ENCODE results near the gene GRIK1. TPM values are rescaled to one million over a fixed set of nuclear protein-coding genes. Genes with fewer than 3 reads are reported as not detected.

Gene GRIK1
- total RNA-seq, 2 donors from 2014 or later, result not detected

DNA sequence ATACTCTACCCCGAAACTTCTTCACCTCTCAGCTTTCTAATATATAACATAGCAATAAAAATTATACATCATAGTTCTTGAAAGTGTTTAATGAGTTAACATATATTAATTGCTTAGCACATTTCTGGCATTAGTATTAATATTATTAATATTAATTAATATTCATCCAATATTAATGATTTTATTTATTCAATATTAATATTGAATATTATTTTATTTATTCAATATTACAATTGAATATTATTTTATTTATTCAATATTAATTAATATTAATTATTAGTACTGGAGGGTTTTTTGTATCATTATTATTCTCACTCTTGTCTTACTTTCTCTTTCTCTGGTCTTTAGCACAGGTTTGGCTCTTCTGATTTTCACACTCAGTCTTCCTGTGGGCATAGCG, 105.2 kb downstream of the GRIK1 start:
- TF ChIP-seq, protein P1, sequence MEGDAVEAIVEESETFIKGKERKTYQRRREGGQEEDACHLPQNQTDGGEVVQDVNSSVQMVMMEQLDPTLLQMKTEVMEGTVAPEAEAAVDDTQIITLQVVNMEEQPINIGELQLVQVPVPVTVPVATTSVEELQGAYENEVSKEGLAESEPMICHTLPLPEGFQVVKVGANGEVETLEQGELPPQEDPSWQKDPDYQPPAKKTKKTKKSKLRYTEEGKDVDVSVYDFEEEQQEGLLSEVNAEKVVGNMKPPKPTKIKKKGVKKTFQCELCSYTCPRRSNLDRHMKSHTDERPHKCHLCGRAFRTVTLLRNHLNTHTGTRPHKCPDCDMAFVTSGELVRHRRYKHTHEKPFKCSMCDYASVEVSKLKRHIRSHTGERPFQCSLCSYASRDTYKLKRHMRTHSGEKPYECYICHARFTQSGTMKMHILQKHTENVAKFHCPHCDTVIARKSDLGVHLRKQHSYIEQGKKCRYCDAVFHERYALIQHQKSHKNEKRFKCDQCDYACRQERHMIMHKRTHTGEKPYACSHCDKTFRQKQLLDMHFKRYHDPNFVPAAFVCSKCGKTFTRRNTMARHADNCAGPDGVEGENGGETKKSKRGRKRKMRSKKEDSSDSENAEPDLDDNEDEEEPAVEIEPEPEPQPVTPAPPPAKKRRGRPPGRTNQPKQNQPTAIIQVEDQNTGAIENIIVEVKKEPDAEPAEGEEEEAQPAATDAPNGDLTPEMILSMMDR (conservative IDR thresholded peaks at IDR 0.05), result no peak
- DNase-seq, result no peak
- H3K4me3 ChIP-seq (ENCODE audit: low read length), result no peak overlapping the region
- Mint-ChIP-seq H3K4me1 (no peaks in the 10 kb centered on the region), H3K27ac (no peak overlapping the region), H3K4me3 (no peak overlapping the region), H3K36me3 (ENCODE audit: low read depth) (peaks cover 5% of the 10 kb centered on the region), H3K27me3 (ENCODE audit: insufficient read depth) (peaks cover 2% of the 10 kb centered on the region), H3K9me3 (peaks cover 26% of the 10 kb centered on the region)
- H3K9me3 ChIP-seq (ENCODE audit: control insufficient read depth, low read length), result no peaks in the 10 kb centered on the region
- H3K27ac ChIP-seq (ENCODE audit: low read depth, low read length), result no peak overlapping the region
- H3K27me3 ChIP-seq (ENCODE audit: control insufficient read depth, insufficient read depth, low read length, poor library complexity, severe bottlenecking), result no peaks in the 10 kb centered on the region
- H3K36me3 ChIP-seq (ENCODE audit: control insufficient read depth, insufficient read depth, low read length), result no peaks in the 10 kb centered on the region
- H3K9ac ChIP-seq (ENCODE audit: extremely low read depth, low read length, poor library complexity, severe bottlenecking), result no peak overlapping the region
- 89 to 95% methylated on average over 1 to 2 of the region's 2 CpGs for WGBS, 2 experiments (ENCODE audit: insufficient coverage in 1 of 2, insufficient read length in 1 of 2)
- H3K4me1 ChIP-seq (ENCODE audit: control insufficient read depth, insufficient read depth, low read length), result no peaks in the 10 kb centered on the region

DNA sequence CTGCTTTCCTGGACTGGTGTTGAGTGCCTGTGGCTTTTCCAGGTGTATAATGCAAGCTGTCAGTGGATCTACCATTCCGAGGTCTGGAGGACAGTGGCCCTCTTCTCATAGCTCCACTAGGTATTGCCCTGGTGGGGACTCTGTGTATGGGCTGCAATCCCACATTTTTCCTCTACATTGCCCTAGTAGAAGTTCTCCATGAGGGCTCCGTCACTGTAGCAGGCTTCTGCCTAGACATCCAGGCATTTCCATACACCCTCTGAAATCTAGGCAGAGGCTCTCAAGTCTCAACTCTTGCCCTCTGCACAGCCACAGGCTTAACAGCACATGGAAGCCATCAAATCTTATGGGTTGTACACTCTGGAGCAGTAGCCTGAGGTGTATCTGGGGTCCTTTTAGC, 107.6 kb downstream of the GRIK1 start:
- WGBS, 2 experiments (ENCODE audit: insufficient coverage in 1 of 2, insufficient read length in 1 of 2), result 92% methylated on average over 2 of the region's 2 CpGs; no CpG with 5 or more reads in 1 of the 2 experiments
- H3K4me3 Mint-ChIP-seq, result no peak overlapping the region
- Histone ChIP-seq H3K9me3 (ENCODE audit: control insufficient read depth, low read length) (no peaks in the 10 kb centered on the region), H3K27me3 (ENCODE audit: control insufficient read depth, insufficient read depth, low read length, poor library complexity, severe bottlenecking) (no peaks in the 10 kb centered on the region), H3K4me1 (ENCODE audit: control insufficient read depth, insufficient read depth, low read length) (no peaks in the 10 kb centered on the region), H3K36me3 (ENCODE audit: control insufficient read depth, insufficient read depth, low read length) (no peaks in the 10 kb centered on the region), H3K9ac (ENCODE audit: extremely low read depth, low read length, poor library complexity, severe bottlenecking) (no peak overlapping the region), H3K27ac (ENCODE audit: low read depth, low read length) (no peak overlapping the region), H3K4me3 (ENCODE audit: low read length) (no peak overlapping the region)
- no peak for DNase-seq
- no peak overlapping the region for H3K27ac Mint-ChIP-seq
- peaks cover 5% of the 10 kb centered on the region for H3K36me3 Mint-ChIP-seq (ENCODE audit: low read depth)
- peaks cover 30% of the 10 kb centered on the region for H3K9me3 Mint-ChIP-seq
- TF ChIP-seq, protein P1 (conservative IDR thresholded peaks at IDR 0.05), result no peak
- peaks cover 2% of the 10 kb centered on the region for H3K27me3 Mint-ChIP-seq (ENCODE audit: insufficient read depth)
- no peaks in the 10 kb centered on the region for H3K4me1 Mint-ChIP-seq

- H3K36me3 Mint-ChIP-seq (ENCODE audit: low read depth), result peaks cover 5% of the 10 kb centered on the region
- H3K4me1 Mint-ChIP-seq, result no peaks in the 10 kb centered on the region
- WGBS, 2 experiments (ENCODE audit: insufficient coverage in 1 of 2, insufficient read length in 1 of 2), result 76 to 78% methylated on average over 2 of the region's 2 CpGs
- H3K27me3 Mint-ChIP-seq (ENCODE audit: insufficient read depth), result peaks cover 2% of the 10 kb centered on the region
- peaks cover 30% of the 10 kb centered on the region for H3K9me3 Mint-ChIP-seq
- Histone ChIP-seq H3K36me3 (ENCODE audit: control insufficient read depth, insufficient read depth, low read length) (no peaks in the 10 kb centered on the region), H3K9me3 (ENCODE audit: control insufficient read depth, low read length) (no peaks in the 10 kb centered on the region), H3K27me3 (ENCODE audit: control insufficient read depth, insufficient read depth, low read length, poor library complexity, severe bottlenecking) (no peaks in the 10 kb centered on the region), H3K4me1 (ENCODE audit: control insufficient read depth, insufficient read depth, low read length) (no peaks in the 10 kb centered on the region), H3K9ac (ENCODE audit: extremely low read depth, low read length, poor library complexity, severe bottlenecking) (no peak overlapping the region), H3K27ac (ENCODE audit: low read depth, low read length) (no peak overlapping the region), H3K4me3 (ENCODE audit: low read length) (no peak overlapping the region)
- H3K4me3 Mint-ChIP-seq, result no peak overlapping the region
- H3K27ac Mint-ChIP-seq, result no peak overlapping the region
- TF ChIP-seq, protein P1 (conservative IDR thresholded peaks at IDR 0.05), result no peak
- no peak for DNase-seq
Observed at GRCh38 chr21:29829564-29830275, 110.1 kb downstream of the GRIK1 start.
